HG03060 (cell line): Measurements from ENCODE around the gene SLC30A3.
"Not testable (repeated sequence)": the region's sequence is repeated elsewhere in the genome, so short reads cannot be mapped to it uniquely, and the experiment has no call there.

Source experiments
- ATAC-seq: cut with Tn5 transposase; IDR thresholded peaks from one replicate; pipeline ENCODE4 v1.9.1; 2021; ENCODE audit warnings: low read depth, moderate number of reproducible peaks; ENCODE audit not compliant: unreplicated experiment

Gene SLC30A3

GRCh38 chr2:27285481-27285880 is 22.6 kb upstream of the SLC30A3 start:
- ATAC-seq: no peak

- no peak for ATAC-seq
Observed at GRCh38 chr2:27284996-27285395, 22.1 kb upstream of the SLC30A3 start.

GRCh38 chr2:27282892-27283291 is 20.0 kb upstream of the SLC30A3 start:
- ATAC-seq: no peak

- no peak for ATAC-seq
Observed at GRCh38 chr2:27281855-27282559, 19.2 kb upstream of the SLC30A3 start, which contains the start of gene TRIM54. Gene TRIM54 (plus strand): TSS chr2:27282429. CDS start chr2:27282732, 303 bp downstream.

GRCh38 chr2:27281442-27281841 is 18.6 kb upstream of the SLC30A3 start:
- no peak for ATAC-seq

- no peak for ATAC-seq
Observed at GRCh38 chr2:27280826-27281225, 18.0 kb upstream of the SLC30A3 start.

- no peak for ATAC-seq
Observed at GRCh38 chr2:27278010-27278409, 15.2 kb upstream of the SLC30A3 start.

GRCh38 chr2:27275211-27276150 is 12.6 kb upstream of the SLC30A3 start, which contains the start of gene DNAJC5G:
Gene DNAJC5G (plus strand): TSS chr2:27275433. CDS start chr2:27276729, 1,296 bp downstream.
- ATAC-seq: no peak

GRCh38 chr2:27272537-27273522 is 10.0 kb upstream of the SLC30A3 start:
- not testable (repeated sequence) for ATAC-seq

GRCh38 chr2:27271631-27272340 is 8.9 kb upstream of the SLC30A3 start:
- ATAC-seq: no peak

- ATAC-seq: no peak
Observed at GRCh38 chr2:27270670-27271069, 7.8 kb upstream of the SLC30A3 start.

- no peak for ATAC-seq
Observed at GRCh38 chr2:27270131-27270530, 7.3 kb upstream of the SLC30A3 start.

- not testable (repeated sequence) for ATAC-seq
Observed at GRCh38 chr2:27268296-27268695, 5.4 kb upstream of the SLC30A3 start.

GRCh38 chr2:27265536-27265870 is 2.7 kb upstream of the SLC30A3 start:
- no peak for ATAC-seq

- ATAC-seq: no peak
Observed at GRCh38 chr2:27264753-27265535, 2.1 kb upstream of the SLC30A3 start.

- ATAC-seq: no peak
Observed at GRCh38 chr2:27264253-27264752, 1.5 kb upstream of the SLC30A3 start.

- ATAC-seq: no peak
Observed at GRCh38 chr2:27263287-27264252, 723 bp upstream of the SLC30A3 start.

GRCh38 chr2:27261926-27262298 is 935 bp downstream of the SLC30A3 start:
- no peak for ATAC-seq
